ENCODE results near the gene NLRC3. TPM values are rescaled to one million over a fixed set of nuclear protein-coding genes. Genes with fewer than 3 reads are reported as not detected.

Gene NLRC3
- total RNA-seq, 1 donor from 2014 or later, result 1.6 TPM

DNA sequence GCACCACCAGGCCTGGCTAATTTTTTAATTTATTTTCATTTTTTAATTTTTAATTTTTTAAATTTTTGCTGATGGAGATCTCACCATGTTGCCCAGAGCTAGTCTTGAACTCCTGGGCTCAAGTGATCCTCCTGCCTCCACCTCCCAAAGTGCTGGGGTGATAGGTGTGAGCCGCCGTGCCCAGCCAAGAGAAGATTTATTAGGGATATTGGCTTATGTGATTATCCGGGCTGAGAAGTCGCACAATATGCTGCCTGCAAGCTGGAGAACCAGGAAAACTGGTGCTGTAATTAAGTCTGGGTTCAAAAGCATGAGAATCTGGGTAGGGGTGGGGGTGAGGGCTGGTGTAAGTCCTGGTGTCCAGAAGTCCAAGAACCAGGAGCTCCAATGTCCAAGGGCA lies 79.4 kb downstream of the NLRC3 start:
- DNase-seq (ENCODE audit: low spot score) (no peak), ATAC-seq (no peak)
- intact Hi-C loops (cut with DNase I), result no loop called here

DNA sequence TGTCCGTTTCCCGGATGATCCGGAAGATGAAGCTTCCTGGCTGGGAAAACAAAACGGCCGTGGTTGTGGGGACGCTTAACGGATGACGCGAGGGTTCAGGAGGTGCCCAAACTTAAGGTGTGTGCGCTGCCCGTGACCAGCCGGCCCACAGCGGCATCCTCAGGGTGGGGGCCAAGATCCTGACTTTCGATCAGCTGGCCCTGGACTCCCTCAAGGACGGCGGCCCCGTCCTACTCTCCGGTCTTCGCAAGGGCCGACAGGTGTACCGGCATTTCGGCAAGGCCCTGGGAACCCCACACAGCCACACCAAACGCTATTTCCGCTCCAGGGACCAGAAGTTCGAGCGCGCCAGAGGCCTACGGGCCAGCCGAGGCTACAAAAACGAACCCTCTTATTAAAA lies 80.8 kb downstream of the NLRC3 start:
- intact Hi-C loops (cut with DNase I), result no loop called here
- DNase-seq (ENCODE audit: low spot score), result no peak
- ATAC-seq, result no peak

DNA sequence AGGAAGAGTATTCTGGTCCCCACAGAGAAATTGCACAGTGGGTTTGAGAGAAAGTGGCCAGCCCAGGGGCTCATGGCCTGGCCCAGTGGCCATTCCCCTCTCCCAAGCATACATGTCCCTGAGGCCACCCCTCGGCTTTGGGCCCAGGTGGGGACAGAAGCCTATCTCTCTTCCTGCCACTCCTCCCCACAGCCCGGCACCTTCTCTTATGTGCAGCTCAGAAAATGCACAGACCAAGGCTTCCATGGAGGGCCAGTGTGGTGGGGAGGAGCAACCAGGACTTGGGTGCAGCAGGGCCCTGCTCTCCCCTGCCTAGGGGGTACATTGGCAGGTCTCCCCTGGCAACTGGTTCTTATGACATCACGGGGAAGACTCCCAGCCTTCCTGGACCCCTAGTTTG lies 82.0 kb downstream of the NLRC3 start, which contains the start of gene C16orf90:
Gene C16orf90 (minus strand): TSS at position 314 of the 400 bp plus-strand sequence. CDS start 68 bp downstream, at position 246.
- intact Hi-C loops (cut with DNase I), result no loop called here
- DNase-seq (ENCODE audit: low spot score), result no peak
- no peak for ATAC-seq

DNA sequence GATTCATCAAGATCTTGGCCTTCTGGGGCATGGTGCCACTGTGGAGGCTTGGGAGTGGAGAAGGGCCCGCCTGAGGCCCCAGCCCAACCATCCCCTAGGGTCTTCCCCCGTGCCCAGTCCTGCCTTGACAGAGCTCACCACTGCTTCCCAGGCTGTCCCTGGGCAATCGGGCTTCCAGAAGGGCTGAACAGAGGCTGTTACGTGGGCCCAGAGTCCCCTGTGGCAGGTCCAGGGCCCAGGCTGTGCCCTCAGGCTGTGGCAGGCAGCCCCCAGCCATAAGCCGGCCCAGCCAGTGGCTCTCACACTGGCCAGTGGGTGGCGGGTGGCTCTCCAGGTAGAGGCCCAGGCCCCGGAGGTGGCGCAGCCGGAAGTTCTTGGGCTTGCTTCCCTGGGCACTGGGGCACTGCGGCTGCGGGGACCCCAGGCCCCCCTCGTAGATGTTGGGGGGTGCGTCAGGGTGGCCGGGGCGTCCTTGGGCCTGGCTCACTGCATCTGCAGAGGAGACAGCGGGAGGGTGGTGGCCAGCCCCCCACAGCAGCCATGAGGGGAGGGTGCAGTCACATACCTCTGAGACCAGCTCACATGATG lies 82.7 kb downstream of the NLRC3 start:
- intact Hi-C loops (cut with DNase I), result no loop called here
- DNase-seq (ENCODE audit: low spot score), result no peak
- ATAC-seq, result no peak

DNA sequence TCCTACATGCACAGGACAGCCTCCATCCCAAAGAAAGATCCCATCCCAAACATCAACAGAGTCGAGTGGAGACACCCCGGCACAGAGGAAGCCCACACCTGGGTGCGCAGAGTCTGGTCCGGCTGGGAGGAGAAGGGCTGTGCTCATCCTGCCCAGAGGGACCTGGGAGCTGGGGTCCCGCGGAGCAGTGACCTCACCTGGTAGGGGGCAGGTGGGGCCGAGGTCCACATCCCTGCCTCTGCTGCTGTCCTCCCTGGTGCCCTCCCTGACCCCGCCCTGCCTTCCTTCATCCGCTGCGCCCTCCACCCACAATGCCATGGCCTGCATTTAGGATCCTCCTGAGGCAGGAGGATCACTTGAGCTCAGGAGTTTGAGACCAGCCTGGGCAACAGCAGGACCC lies 84.8 kb downstream of the NLRC3 start:
- intact Hi-C loops (cut with DNase I), result no loop called here
- DNase-seq (ENCODE audit: low spot score) (no peak), ATAC-seq (no peak)

DNA sequence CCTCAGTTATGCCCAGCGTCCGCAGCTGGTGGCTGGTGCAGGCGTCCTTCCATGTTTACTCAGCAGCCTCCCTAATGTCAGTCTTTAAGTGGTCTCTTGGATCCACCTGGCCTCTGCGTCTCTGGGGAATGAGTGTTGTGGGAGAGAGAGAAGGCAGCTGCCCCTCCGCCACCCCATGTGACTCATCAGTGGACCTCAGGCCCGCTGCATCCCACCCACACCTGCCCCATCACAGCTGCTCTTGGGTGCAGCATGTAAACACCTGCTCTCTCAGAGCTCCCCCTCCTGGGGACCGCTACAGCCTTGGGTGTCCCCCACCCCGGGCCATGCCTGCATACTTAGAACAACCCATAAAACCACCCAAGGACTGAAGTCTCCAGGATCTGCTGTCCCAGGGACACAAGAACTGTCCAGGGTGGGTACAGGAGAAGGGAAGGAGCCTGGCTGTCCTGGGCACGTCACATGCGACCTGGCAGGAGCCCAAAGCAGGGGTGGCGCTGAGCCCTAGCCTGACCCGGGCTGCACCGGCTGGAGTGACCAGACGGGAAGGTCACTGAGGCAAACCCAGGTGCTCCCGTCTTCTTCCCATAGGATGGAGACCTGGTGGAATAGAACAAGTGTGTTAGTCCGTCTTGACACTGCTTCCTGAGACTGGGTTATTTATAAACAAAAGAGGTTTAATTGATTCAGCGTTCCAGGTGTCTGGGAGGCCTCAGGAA lies 86.1 kb downstream of the NLRC3 start:
- no peak for ATAC-seq
- no peak for DNase-seq (ENCODE audit: low spot score)
- intact Hi-C loops (cut with DNase I), result no loop called here

Other genes with a start within 250 kb of the NLRC3 start
- 0.40 TPM for gene OR2C1, start 221.5 kb downstream of the NLRC3 start, total RNA-seq
- gene ZSCAN32, start 176.4 kb downstream of the NLRC3 start, total RNA-seq, result 14.3 TPM
- gene ZNF174, start 176.2 kb downstream of the NLRC3 start, total RNA-seq, result 10.8 TPM
- 3.2 TPM for gene ZNF597, start 133.9 kb downstream of the NLRC3 start, total RNA-seq
- gene NAA60, start 133.7 kb downstream of the NLRC3 start, total RNA-seq, result 41.3 TPM
- gene C16orf90, start 81.9 kb downstream of the NLRC3 start, total RNA-seq, result not detected
- 32.7 TPM for gene CLUAP1, start 76.4 kb downstream of the NLRC3 start, total RNA-seq
- 6.5 TPM for gene SLX4, start 34.2 kb upstream of the NLRC3 start, total RNA-seq
- gene DNASE1, start 77.3 kb upstream of the NLRC3 start, total RNA-seq, result 24.7 TPM
- 73.6 TPM for gene TRAP1, start 140.1 kb upstream of the NLRC3 start, total RNA-seq